ENCODE data around the gene ARHGAP27. TPM values are rescaled to one million over a fixed set of nuclear protein-coding genes. Genes with fewer than 3 reads are reported as not detected.

ARHGAP27 gene
- polyA plus RNA-seq, 1 experiment: 0.64 TPM

GRCh38 chr17:45430006-45430737, 2.5 kb downstream of the ARHGAP27 start:
- no peak for DNase-seq (ENCODE audit: low read depth, low spot score)
- ChIA-PET POLR2A (no interaction called here), CTCF (no interaction called here)
- no peaks in the 10 kb centered on the region; the same call in 1 of the 2 replicates for H3K9me3 ChIP-seq (ENCODE audit: control insufficient read depth, insufficient read depth, low read length)
- TF ChIP-seq, protein P1, sequence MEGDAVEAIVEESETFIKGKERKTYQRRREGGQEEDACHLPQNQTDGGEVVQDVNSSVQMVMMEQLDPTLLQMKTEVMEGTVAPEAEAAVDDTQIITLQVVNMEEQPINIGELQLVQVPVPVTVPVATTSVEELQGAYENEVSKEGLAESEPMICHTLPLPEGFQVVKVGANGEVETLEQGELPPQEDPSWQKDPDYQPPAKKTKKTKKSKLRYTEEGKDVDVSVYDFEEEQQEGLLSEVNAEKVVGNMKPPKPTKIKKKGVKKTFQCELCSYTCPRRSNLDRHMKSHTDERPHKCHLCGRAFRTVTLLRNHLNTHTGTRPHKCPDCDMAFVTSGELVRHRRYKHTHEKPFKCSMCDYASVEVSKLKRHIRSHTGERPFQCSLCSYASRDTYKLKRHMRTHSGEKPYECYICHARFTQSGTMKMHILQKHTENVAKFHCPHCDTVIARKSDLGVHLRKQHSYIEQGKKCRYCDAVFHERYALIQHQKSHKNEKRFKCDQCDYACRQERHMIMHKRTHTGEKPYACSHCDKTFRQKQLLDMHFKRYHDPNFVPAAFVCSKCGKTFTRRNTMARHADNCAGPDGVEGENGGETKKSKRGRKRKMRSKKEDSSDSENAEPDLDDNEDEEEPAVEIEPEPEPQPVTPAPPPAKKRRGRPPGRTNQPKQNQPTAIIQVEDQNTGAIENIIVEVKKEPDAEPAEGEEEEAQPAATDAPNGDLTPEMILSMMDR (IDR thresholded peaks at IDR 0.05; ENCODE audit: low read depth, low read length): no peak
- peaks cover 45% of the 10 kb centered on the region for H3K27me3 ChIP-seq (ENCODE audit: control insufficient read depth, insufficient read depth, low read length)
- H3K4me3 ChIP-seq (ENCODE audit: low read depth, low read length): no peak overlapping the region; the same call in 1 of the 2 replicates
- H3K27ac ChIP-seq (ENCODE audit: low read depth, low read length): no peak overlapping the region

DNA sequence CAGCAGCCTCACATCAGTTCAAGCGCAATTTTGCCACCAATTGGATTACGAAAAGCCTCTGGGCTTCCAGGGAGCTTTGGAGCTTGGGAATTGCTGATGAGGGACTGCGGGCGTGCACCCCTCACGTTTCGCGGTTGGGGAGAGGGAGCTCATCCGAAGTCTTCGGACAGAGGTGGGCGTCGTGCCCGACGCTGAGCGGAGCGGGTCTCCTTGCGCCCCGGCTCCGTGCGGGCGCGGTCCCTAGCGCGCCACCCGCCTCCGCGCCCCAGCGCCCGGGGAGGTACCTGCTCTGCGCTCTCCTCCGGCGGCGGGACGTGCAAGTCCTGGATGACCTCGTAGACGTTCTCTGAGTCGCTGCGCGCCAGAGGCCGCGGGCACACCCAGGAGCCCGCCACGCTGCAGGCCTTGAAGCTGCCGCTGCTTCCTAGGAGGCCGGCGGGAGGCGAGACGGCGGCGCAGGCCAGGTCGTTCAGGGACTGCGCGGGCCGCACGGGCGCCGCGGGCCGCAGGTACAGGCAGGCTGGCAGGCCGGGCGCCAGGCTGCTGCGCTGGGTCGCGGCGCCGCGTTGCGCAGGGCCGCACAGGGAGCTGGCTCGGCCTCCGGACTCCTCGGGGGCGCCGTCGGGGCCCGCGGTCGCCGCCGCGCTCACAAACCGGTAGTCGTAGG, 3.2 kb downstream of the ARHGAP27 start:
- POLR2A ChIA-PET: no interaction called here
- H3K27ac ChIP-seq (ENCODE audit: low read depth, low read length): no peak overlapping the region
- CTCF ChIA-PET: interaction anchor here (1.0 to 5.1 kb wide), 4 partner anchors 23 to 294 kb away, joined by 3 to 45 read pairs (median 3); partner anchors contain the start of genes ACBD4 and FMNL1
- H3K4me3 ChIP-seq (ENCODE audit: low read depth, low read length): no peak overlapping the region
- H3K27me3 ChIP-seq (ENCODE audit: control insufficient read depth, insufficient read depth, low read length): peaks cover 45% of the 10 kb centered on the region
- no peak for DNase-seq (ENCODE audit: low read depth, low spot score)
- H3K9me3 ChIP-seq (ENCODE audit: control insufficient read depth, insufficient read depth, low read length): no peaks in the 10 kb centered on the region; the same call in 1 of the 2 replicates
- TF ChIP-seq, protein P1 (IDR thresholded peaks at IDR 0.05; ENCODE audit: low read depth, low read length): no peak

DNA sequence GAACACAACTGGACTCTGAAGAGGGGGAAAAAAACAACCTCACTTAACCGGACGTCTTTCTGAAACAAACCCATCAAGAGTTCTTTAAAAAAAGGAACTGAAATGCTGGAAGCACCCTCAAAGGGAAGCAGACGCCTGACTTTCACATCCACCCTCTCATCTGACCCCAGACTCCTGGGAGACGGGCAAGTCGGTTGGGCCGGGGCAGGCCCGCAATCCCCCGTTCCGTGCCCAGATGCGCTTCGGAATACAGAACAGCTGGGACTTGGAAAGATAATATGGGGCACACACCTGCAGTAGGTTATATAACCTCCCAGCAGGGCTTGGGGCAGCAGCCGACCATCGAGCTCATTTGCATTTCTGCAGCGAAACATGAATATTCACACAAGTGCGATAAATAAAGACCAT, 3.7 kb downstream of the ARHGAP27 start:
- H3K27ac ChIP-seq (ENCODE audit: low read depth, low read length): no peak overlapping the region
- no peak for DNase-seq (ENCODE audit: low read depth, low spot score)
- H3K9me3 ChIP-seq (ENCODE audit: control insufficient read depth, insufficient read depth, low read length): no peaks in the 10 kb centered on the region; the same call in 1 of the 2 replicates
- POLR2A ChIA-PET: no interaction called here
- CTCF ChIA-PET: interaction anchor here (0.6 to 5.1 kb wide), 5 partner anchors 13 to 293 kb away, joined by 3 to 45 read pairs (median 3); partner anchors contain the start of genes ACBD4 and FMNL1
- TF ChIP-seq, protein P1 (IDR thresholded peaks at IDR 0.05; ENCODE audit: low read depth, low read length): no peak
- H3K4me3 ChIP-seq (ENCODE audit: low read depth, low read length): no peak overlapping the region
- H3K27me3 ChIP-seq (ENCODE audit: control insufficient read depth, insufficient read depth, low read length): peaks cover 45% of the 10 kb centered on the region

DNA sequence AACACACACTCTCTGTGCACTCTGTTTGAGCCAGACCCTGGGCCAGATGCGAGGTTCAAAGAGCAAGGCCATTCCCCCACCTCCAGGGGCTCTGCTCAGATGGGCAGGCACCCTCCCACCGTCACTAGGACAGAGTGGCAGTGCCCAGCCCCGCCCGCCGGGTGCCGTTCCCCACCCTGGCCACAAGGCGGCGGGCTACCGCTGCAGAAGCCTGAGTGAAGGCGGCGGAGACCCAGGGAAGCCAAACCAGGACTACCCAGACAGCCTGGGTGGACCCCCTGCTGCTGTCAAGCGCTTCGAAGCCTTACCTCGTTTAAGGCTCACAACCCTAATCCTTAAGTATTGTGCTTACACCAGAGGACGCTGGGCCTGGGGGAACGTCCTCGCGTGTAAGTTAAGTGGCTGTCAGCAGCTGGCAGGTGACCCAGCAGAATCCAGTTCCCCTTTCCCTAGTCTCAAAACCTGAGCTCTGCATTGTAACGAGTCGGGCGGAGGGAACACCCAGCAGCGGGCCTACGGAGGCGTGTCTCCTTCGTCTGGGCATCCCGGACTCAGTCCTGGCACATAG, 4.5 kb downstream of the ARHGAP27 start:
- TF ChIP-seq, protein P1 (IDR thresholded peaks at IDR 0.05; ENCODE audit: low read depth, low read length): peak; percentile 92
- Histone ChIP-seq H3K9me3 (ENCODE audit: control insufficient read depth, insufficient read depth, low read length) (no peaks in the 10 kb centered on the region; the same call in 1 of the 2 replicates), H3K27me3 (ENCODE audit: control insufficient read depth, insufficient read depth, low read length) (peaks cover 45% of the 10 kb centered on the region), H3K27ac (ENCODE audit: low read depth, low read length) (no peak overlapping the region), H3K4me3 (ENCODE audit: low read depth, low read length) (no peak overlapping the region)
- ChIA-PET CTCF (interaction anchor here (0.6 to 5.1 kb wide), 7 partner anchors 13 to 292 kb away, joined by 3 to 45 read pairs (median 3); partner anchors contain the start of genes ACBD4 and FMNL1), POLR2A (no interaction called here)
- peak; percentile 8 for DNase-seq (ENCODE audit: low read depth, low spot score)

Data from AG04450 (cell line).